NB4 (cell line): ENCODE results near the gene MRS2.

Experiments
- CTCF ChIP-seq: IDR thresholded peaks from one replicate; pipeline ENCODE4 v1.5.1; 2012; ENCODE audit warnings: low read depth, low read length
- MAX ChIP-seq: IDR thresholded peaks from 2 replicates; pipeline ENCODE4 v1.6.1; 2011; ENCODE audit warnings: low read depth, low read length
- POLR2A ChIP-seq: IDR thresholded peaks from 2 replicates; pipeline ENCODE4 v1.6.1; 2011; ENCODE audit warnings: mild to moderate bottlenecking; ENCODE audit not compliant: insufficient read length; ENCODE audit errors: extremely low read depth

GRCh38 chr6:24472181-24472580 is 69.4 kb downstream of the MRS2 start:
- TF ChIP-seq CTCF (no peak), POLR2A (no peak), MAX (no peak)
